K562 (cell line): ENCODE data around the gene KLF5. TPM values are rescaled to one million over a fixed set of nuclear protein-coding genes. Genes with fewer than 3 reads are reported as not detected.

Experiments
- ATAC-seq: fragments of 200-7000 bp; cut with Tn5 transposase; 3 replicates; pipeline ENCODE4 v1.9.1; 2020; ENCODE audit warnings: moderate library complexity
- BruUV-seq: library from RNA; stranded (reverse); fragments of 400-500 nt; replicated peaks from 2 replicates; lab custom pipeline; 2021; lab: Mats Ljungman, UMichigan
- CTCF ChIA-PET: fragments of 300-600 bp; formaldehyde crosslinking; extraction: SDS; loops from one replicate; lab custom pipeline; 2021; ENCODE audit warnings: low intra/inter-chr PET ratio; lab: Yijun Ruan, JAX
- POLR2A ChIA-PET: fragments of 300-600, 350-650 bp; sonication (Branson Sonifier 250); formaldehyde crosslinking; extraction: SDS; loops from one replicate; lab custom pipeline; 2021; ENCODE audit warnings: antibody characterized with exemption, inconsistent platforms; lab: Yijun Ruan, JAX
- DNase-seq, 4 experiments: peaks; one replicate each; pipeline versions ENCODE4 v3.0.0 to v3.0.0-alpha.2; 2011 to 2018; ENCODE audit warnings: low spot score in 3 of 4, mixed read lengths in 3 of 4; ENCODE audit errors: extremely low read depth in 1 of 4
- FAIRE-seq: peaks from 2 replicates; lab custom pipeline; 2011; peaks lifted over from hg19 to GRCh38; lab: Jason Lieb, UNC
- H2AFZ ChIP-seq: 2 replicates; pipeline ENCODE4 v1.6.0; 2011; ENCODE audit warnings: low read depth, low read length, control low read depth, inconsistent platforms
- H3K27ac ChIP-seq: fragments of 200-600 bp; 3 replicates; pipeline ENCODE4 v1.8.0; 2011; ENCODE audit warnings: low read depth, mild to moderate bottlenecking, control low read depth, inconsistent platforms, low read length, moderate library complexity, mixed read lengths; ENCODE audit errors: extremely low read depth
- H3K27me3 ChIP-seq, 2 experiments: fragments of 300-600 bp in 1 of 2; 2 replicates in 1 of 2; 3 replicates in 1 of 2; pipeline versions ENCODE4 v1.6.0 to v1.8.0; 2011; ENCODE audit warnings: inconsistent platforms in 2 of 2, low read length in 2 of 2, mild to moderate bottlenecking in 1 of 2, mixed read lengths in 1 of 2, moderate library complexity in 1 of 2; ENCODE audit not compliant: control insufficient read depth in 2 of 2, insufficient read depth in 2 of 2
- H3K36me3 ChIP-seq: fragments of 300-600 bp; 3 replicates; pipeline ENCODE4 v1.8.0; 2011; ENCODE audit warnings: mild to moderate bottlenecking, low read length, inconsistent platforms; ENCODE audit not compliant: control insufficient read depth, insufficient read depth
- H3K4me1 ChIP-seq, 2 experiments: fragments of 200-600 bp in 1 of 2; replicated peaks in 1 of 2; 2 replicates in 1 of 2; 3 replicates in 1 of 2; pipeline versions ENCODE4 v1.5.1 to v1.8.0; 2011; ENCODE audit warnings: inconsistent platforms in 2 of 2, low read length in 2 of 2, mild to moderate bottlenecking in 1 of 2, mixed read lengths in 1 of 2, moderate library complexity in 1 of 2; ENCODE audit not compliant: control insufficient read depth in 2 of 2, insufficient read depth in 2 of 2
- H3K4me2 ChIP-seq: 2 replicates; pipeline ENCODE4 v1.6.1; 2011; ENCODE audit warnings: low read length, control low read depth, inconsistent platforms, mixed read lengths; ENCODE audit not compliant: insufficient read depth
- H3K4me3 ChIP-seq: fragments of 200-600 bp; sonication (generic), shearing (Covaris generic); 2 replicates; pipeline ENCODE4 v1.5.1; 2016; ENCODE audit warnings: control low read depth, inconsistent platforms
- H3K79me2 ChIP-seq: fragments of 200-600 bp; 3 replicates; pipeline ENCODE4 v1.8.0; 2011; ENCODE audit warnings: low read length, inconsistent platforms; ENCODE audit not compliant: control insufficient read depth, insufficient read depth
- H3K9ac ChIP-seq, 2 experiments: 2 replicates each; pipeline versions ENCODE4 v1.6.0 to v1.6.1; 2011; ENCODE audit warnings: low read depth in 2 of 2, low read length in 2 of 2, control low read depth in 1 of 2, inconsistent platforms in 1 of 2, mild to moderate bottlenecking in 1 of 2, mixed read lengths in 1 of 2; ENCODE audit not compliant: insufficient read depth in 1 of 2
- H3K9me1 ChIP-seq: one replicate; pipeline ENCODE4 v1.6.0; 2011; ENCODE audit warnings: inconsistent platforms, mild to moderate bottlenecking, low read length, moderate library complexity; ENCODE audit not compliant: control insufficient read depth, insufficient read depth
- H3K9me3 ChIP-seq: replicated peaks from 2 replicates; pipeline ENCODE4 v1.5.1; 2011; ENCODE audit warnings: low read depth, low read length, inconsistent platforms; ENCODE audit not compliant: control insufficient read depth, insufficient read depth
- H4K20me1 ChIP-seq: replicated peaks from 2 replicates; pipeline ENCODE4 v1.6.1; 2011; ENCODE audit warnings: low read length, inconsistent platforms, mixed read lengths; ENCODE audit not compliant: control insufficient read depth, insufficient read depth
- CBFA2T3 ChIP-seq: fragments of 450-650 bp; IDR thresholded peaks from 2 replicates; pipeline ENCODE4 v1.6.1; 2017
- KDM1A ChIP-seq, 2 experiments: fragments of 450-650 bp; IDR thresholded peaks; 2 replicates each; pipeline ENCODE4 v1.6.1; 2016; ENCODE audit warnings: mild to moderate bottlenecking in 2 of 2
- KLF1 ChIP-seq: fragments of 450-650 bp; IDR thresholded peaks from 2 replicates; pipeline ENCODE4 v1.6.1; 2016; ENCODE audit warnings: missing genetic modification characterization, missing compliant biosample characterization
- KLF16 ChIP-seq: IDR thresholded peaks from 2 replicates; pipeline ENCODE4 v1.6.1; 2016; ENCODE audit warnings: antibody characterized with exemption
- POLR3A ChIP-seq: IDR thresholded peaks from 2 replicates; pipeline ENCODE4 v1.6.1; 2011; ENCODE audit warnings: borderline replicate concordance, mild to moderate bottlenecking, moderate library complexity; ENCODE audit not compliant: insufficient read length, insufficient read depth; ENCODE audit errors: extremely low read depth
- SUPT5H ChIP-seq: fragments of 450-650 bp; IDR thresholded peaks from 2 replicates; pipeline ENCODE4 v1.6.1; 2016
- ZFP30 ChIP-seq: fragments of 250-450 bp; sonication (Bioruptor Pico); IDR thresholded peaks from 2 replicates; pipeline ENCODE4 v1.8.0; 2022; ENCODE audit warnings: moderate library complexity, mild to moderate bottlenecking, inconsistent platforms, borderline replicate concordance
- ZNF583 ChIP-seq: fragments of 250-450 bp; sonication (Bioruptor Pico); IDR thresholded peaks from 2 replicates; pipeline ENCODE4 v1.4.0; 2020
- WGBS: fragments of 100-300 bp; shearing (Covaris generic); methylation state at CpG from one replicate; pipeline ENCODE4 v1.1.6; 2016; ENCODE audit warnings: low coverage, mixed read lengths; ENCODE audit not compliant: insufficient coverage; ENCODE audit errors: missing lambda C conversion rate; 5-methylcytosine and 5-hydroxymethylcytosine counted together
- in situ Hi-C: fragments of 300-500 bp; cut with MboI; formaldehyde crosslinking; loops from 4 replicates; pipeline ENCODE4 v1.15.0; 2018; ENCODE audit warnings: inconsistent platforms, mixed read lengths
- intact Hi-C: fragments of 100-400 bp; cut with micrococcal nuclease; formaldehyde crosslinking; loops from 2 replicates; pipeline ENCODE4 v1.14.2; 2022
- polyA plus RNA-seq, 8 experiments: library from polyadenylated mRNA; depleted of rRNA in 4 of 8; stranded (reverse) in 5 of 8; unstranded in 3 of 8; fragments of >200 nt; fragmentation: Nextera tagmentation in 2 of 8; fragmentation: Illumina TruSeq in 1 of 8; extraction: Ambion mirVana in 2 of 8; extraction: Trizol in 1 of 8; gene quantifications; 2 replicates each; pipeline versions ENCODE4 v1.2.1 to v1.2.3, GENCODE V29; 2011 to 2014; ENCODE audit warnings: inconsistent platforms in 1 of 8, missing spikeins in 1 of 8
- total RNA-seq, 7 experiments: library from RNA; depleted of rRNA in 6 of 7; stranded (reverse); fragments of >200 nt in 6 of 7; fragmentation: Illumina TruSeq in 2 of 7; extraction: Trizol in 2 of 7; gene quantifications; 2 replicates each; pipeline versions ENCODE4 v1.2.1 to v1.2.3, GENCODE V29; 2011 to 2021; ENCODE audit warnings: low replicate concordance in 1 of 7
- TF ChIP-seq, protein P1 (sequence below), 2 experiments: fragments of 450-650 bp; IDR thresholded peaks; 2 replicates each; pipeline ENCODE4 v1.6.1; 2018; ENCODE audit warnings: mild to moderate bottlenecking in 2 of 2, low read depth in 1 of 2; ENCODE audit not compliant: partially characterized antibody in 2 of 2

KLF5 gene
- total and polyA plus RNA-seq, 9 of the 15 experiments (the other 6 are each of a cell fraction or from before 2014, with no cell fraction given): 0.17 to 1.0 (median 0.36) TPM

GRCh38 chr13:73040968-73041596, 17.7 kb upstream of the KLF5 start:
- FAIRE-seq (peak; percentile 49), DNase-seq (peak in 1 of 4 experiments; percentile 1), ATAC-seq (no peak)
- H3K9me1 ChIP-seq: no peaks in the 10 kb centered on the region
- POLR2A ChIA-PET: interaction anchor here (0.7 kb wide), 1 partner anchor 23 kb away, joined by 3 read pairs; no protein-coding TSS in a partner anchor
- H3K79me2 ChIP-seq: no peaks in the 10 kb centered on the region
- H3K27ac ChIP-seq: no peak overlapping the region
- H3K4me3 ChIP-seq: no peak overlapping the region
- in situ Hi-C loops (no loop called here), intact Hi-C loops (no loop called here)
- no peaks in the 10 kb centered on the region for H3K9me3 ChIP-seq
- no TSS peak for BruUV-seq
- H3K9ac ChIP-seq: no peak overlapping the region
- H2AFZ ChIP-seq: no peak overlapping the region
- no peaks in the 10 kb centered on the region for H3K36me3 ChIP-seq
- no peaks in the 10 kb centered on the region for H4K20me1 ChIP-seq
- WGBS: 4% methylated on average over 5 of the region's 7 CpGs
- no peaks in the 10 kb centered on the region for H3K4me1 ChIP-seq
- CTCF ChIA-PET: no interaction called here
- H3K27me3 ChIP-seq: no peaks in the 10 kb centered on the region
- H3K4me2 ChIP-seq: no peak overlapping the region
- TF ChIP-seq ZFP30 (CRISPR knock-in tag) (no peak), POLR3A (no peak), SUPT5H (no peak), KLF1 (tag) (no peak), ZNF583 (CRISPR knock-in tag) (no peak), KDM1A (IDR thresholded peaks at IDR 0.05) (peak; percentile 26 to 44; a peak in 2 of 4 replicates), CBFA2T3 (peak; percentile 77), KLF16 (peak; percentile 56; the same call in 1 of the 2 replicates)
- TF ChIP-seq, protein P1, sequence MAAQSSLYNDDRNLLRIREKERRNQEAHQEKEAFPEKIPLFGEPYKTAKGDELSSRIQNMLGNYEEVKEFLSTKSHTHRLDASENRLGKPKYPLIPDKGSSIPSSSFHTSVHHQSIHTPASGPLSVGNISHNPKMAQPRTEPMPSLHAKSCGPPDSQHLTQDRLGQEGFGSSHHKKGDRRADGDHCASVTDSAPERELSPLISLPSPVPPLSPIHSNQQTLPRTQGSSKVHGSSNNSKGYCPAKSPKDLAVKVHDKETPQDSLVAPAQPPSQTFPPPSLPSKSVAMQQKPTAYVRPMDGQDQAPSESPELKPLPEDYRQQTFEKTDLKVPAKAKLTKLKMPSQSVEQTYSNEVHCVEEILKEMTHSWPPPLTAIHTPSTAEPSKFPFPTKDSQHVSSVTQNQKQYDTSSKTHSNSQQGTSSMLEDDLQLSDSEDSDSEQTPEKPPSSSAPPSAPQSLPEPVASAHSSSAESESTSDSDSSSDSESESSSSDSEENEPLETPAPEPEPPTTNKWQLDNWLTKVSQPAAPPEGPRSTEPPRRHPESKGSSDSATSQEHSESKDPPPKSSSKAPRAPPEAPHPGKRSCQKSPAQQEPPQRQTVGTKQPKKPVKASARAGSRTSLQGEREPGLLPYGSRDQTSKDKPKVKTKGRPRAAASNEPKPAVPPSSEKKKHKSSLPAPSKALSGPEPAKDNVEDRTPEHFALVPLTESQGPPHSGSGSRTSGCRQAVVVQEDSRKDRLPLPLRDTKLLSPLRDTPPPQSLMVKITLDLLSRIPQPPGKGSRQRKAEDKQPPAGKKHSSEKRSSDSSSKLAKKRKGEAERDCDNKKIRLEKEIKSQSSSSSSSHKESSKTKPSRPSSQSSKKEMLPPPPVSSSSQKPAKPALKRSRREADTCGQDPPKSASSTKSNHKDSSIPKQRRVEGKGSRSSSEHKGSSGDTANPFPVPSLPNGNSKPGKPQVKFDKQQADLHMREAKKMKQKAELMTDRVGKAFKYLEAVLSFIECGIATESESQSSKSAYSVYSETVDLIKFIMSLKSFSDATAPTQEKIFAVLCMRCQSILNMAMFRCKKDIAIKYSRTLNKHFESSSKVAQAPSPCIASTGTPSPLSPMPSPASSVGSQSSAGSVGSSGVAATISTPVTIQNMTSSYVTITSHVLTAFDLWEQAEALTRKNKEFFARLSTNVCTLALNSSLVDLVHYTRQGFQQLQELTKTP (IDR thresholded peaks at IDR 0.05; ENCODE audit: low read depth in 1 of 2, partially characterized antibody in 2 of 2): no peak
